HepG2 (cell line): ENCODE results near the gene PTGR2. TPM values are rescaled to one million over a fixed set of nuclear protein-coding genes. Genes with fewer than 3 reads are reported as not detected.
A peak's percentile ranks its signal among the peaks of the same experiment; 100 is the strongest.

Source experiments
- ATAC-seq: fragments of 200-7000 bp; cut with Tn5 transposase; 3 replicates; pipeline ENCODE4 v1.9.1; 2020; ENCODE audit warnings: mild to moderate bottlenecking, moderate library complexity
- BruUV-seq: library from RNA; stranded (reverse); fragments of 400-500 nt; replicated peaks from 2 replicates; lab custom pipeline; 2021; lab: Mats Ljungman, UMichigan
- CTCF ChIA-PET: fragments of 300-600 bp; formaldehyde crosslinking; extraction: SDS; loops from one replicate; lab custom pipeline; 2021; ENCODE audit warnings: low total read pairs, inconsistent platforms, low intra/inter-chr PET ratio; lab: Yijun Ruan, JAX
- POLR2A ChIA-PET: fragments of 350-600 bp; sonication (Branson Sonifier 250); formaldehyde crosslinking; loops from one replicate; lab custom pipeline; 2020; ENCODE audit warnings: antibody characterized with exemption, inconsistent platforms; lab: Yijun Ruan, JAX
- DNase-seq: peaks from one replicate; pipeline ENCODE4 v3.0.0-alpha.2; 2015; ENCODE audit warnings: low spot score
- FAIRE-seq: peaks from 3 replicates; lab custom pipeline; 2011; peaks lifted over from hg19 to GRCh38; lab: Jason Lieb, UNC
- H2AFZ ChIP-seq: one replicate; pipeline ENCODE4 v1.6.1; 2011; ENCODE audit warnings: low read length, inconsistent platforms
- H3K27ac ChIP-seq: fragments of 300-600 bp; 3 replicates; pipeline ENCODE4 v1.8.0; 2011; ENCODE audit warnings: mixed run types, mild to moderate bottlenecking, mixed read lengths, low read length, inconsistent platforms; ENCODE audit not compliant: insufficient read depth; ENCODE audit errors: extremely low read length
- H3K27me3 ChIP-seq, 2 experiments: fragments of 200-600 bp in 1 of 2; 2 replicates in 1 of 2; 3 replicates in 1 of 2; pipeline versions ENCODE4 v1.6.0 to v1.8.0; 2011; ENCODE audit warnings: low read length in 2 of 2, mild to moderate bottlenecking in 2 of 2, moderate library complexity in 2 of 2, inconsistent platforms in 1 of 2; ENCODE audit not compliant: insufficient read depth in 2 of 2, control insufficient read depth in 1 of 2
- H3K36me3 ChIP-seq, 2 experiments: fragments of 200-600 bp in 1 of 2; replicated peaks in 1 of 2; 2 replicates in 1 of 2; 3 replicates in 1 of 2; pipeline versions ENCODE4 v1.5.1 to v1.8.0; 2011; ENCODE audit warnings: low read length in 2 of 2, inconsistent platforms in 1 of 2; ENCODE audit not compliant: insufficient read depth in 2 of 2, control insufficient read depth in 1 of 2
- H3K4me1 ChIP-seq: 2 replicates; pipeline ENCODE4 v1.5.1; 2012; ENCODE audit warnings: low read length, inconsistent platforms; ENCODE audit not compliant: insufficient read depth
- H3K4me2 ChIP-seq: 2 replicates; pipeline ENCODE4 v1.6.0; 2011; ENCODE audit warnings: low read depth, low read length, inconsistent platforms
- H3K4me3 ChIP-seq, 3 experiments: fragments of 200-600 bp in 1 of 3; sonication (generic), shearing (Covaris generic) in 1 of 3; replicated peaks in 1 of 3; 2 replicates each; pipeline ENCODE4 v1.5.1; 2011 to 2016; ENCODE audit warnings: low read length in 3 of 3, inconsistent platforms in 2 of 3, low read depth in 2 of 3, mild to moderate bottlenecking in 2 of 3, control low read depth in 1 of 3, mixed read lengths in 1 of 3; ENCODE audit not compliant: insufficient read depth in 1 of 3
- H3K79me2 ChIP-seq: one replicate; pipeline ENCODE4 v1.6.1; 2011; ENCODE audit warnings: low read length, inconsistent platforms; ENCODE audit not compliant: insufficient read depth
- H3K9ac ChIP-seq: 2 replicates; pipeline ENCODE4 v1.6.0; 2011; ENCODE audit warnings: mild to moderate bottlenecking, low read depth, low read length, inconsistent platforms; ENCODE audit not compliant: insufficient read depth
- H3K9me3 ChIP-seq: 2 replicates; pipeline ENCODE4 v1.5.1; 2012; ENCODE audit warnings: mild to moderate bottlenecking, low read length
- H4K20me1 ChIP-seq: 2 replicates; pipeline ENCODE4 v1.6.0; 2011; ENCODE audit warnings: inconsistent platforms, mild to moderate bottlenecking, low read length, moderate library complexity; ENCODE audit not compliant: insufficient read depth
- ASH2L ChIP-seq: fragments of 300-600, 200-600 bp; sonication (generic); IDR thresholded peaks from 2 replicates; pipeline ENCODE4 v1.7.0; 2017; ENCODE audit warnings: low read depth, mild to moderate bottlenecking, moderate library complexity, mixed read lengths, low read length; ENCODE audit not compliant: insufficient read length
- CCAR2 ChIP-seq: fragments of 200-400 bp; formaldehyde crosslinking; optimal IDR thresholded peaks from 2 replicates; pipeline ENCODE3; 2018; ENCODE audit warnings: low read depth, mild to moderate bottlenecking, low read length, moderate library complexity
- DNMT1 ChIP-seq: sonication (generic); formaldehyde crosslinking; IDR thresholded peaks from 2 replicates; pipeline ENCODE4 v1.5.1; 2020; ENCODE audit warnings: mild to moderate bottlenecking, missing genetic modification reagents
- FOXA1 ChIP-seq, 2 experiments: fragments of 450-650 bp in 1 of 2; sonication (generic) in 1 of 2; formaldehyde crosslinking in 1 of 2; IDR thresholded peaks; 2 replicates each; pipeline versions ENCODE4 v1.4.0 to v1.6.1; 2016 to 2020; ENCODE audit warnings: missing genetic modification reagents in 1 of 2
- RFXANK ChIP-seq: IDR thresholded peaks from 2 replicates; pipeline ENCODE4 v1.6.1; 2016
- RXRB ChIP-seq: IDR thresholded peaks from 2 replicates; pipeline ENCODE4 v1.6.1; 2016; ENCODE audit warnings: borderline replicate concordance, missing genetic modification reagents, missing compliant biosample characterization
- WIZ ChIP-seq: sonication (generic); formaldehyde crosslinking; IDR thresholded peaks from 2 replicates; pipeline ENCODE4 v1.5.1; 2020; ENCODE audit warnings: mild to moderate bottlenecking, missing genetic modification reagents
- ZBTB10 ChIP-seq: sonication (generic); formaldehyde crosslinking; IDR thresholded peaks from 2 replicates; pipeline ENCODE4 v1.4.0; 2020; ENCODE audit warnings: missing genetic modification reagents, borderline replicate concordance
- ZFP36L1 ChIP-seq: sonication (generic); formaldehyde crosslinking; IDR thresholded peaks from 2 replicates; pipeline ENCODE4 v1.8.0; 2022; ENCODE audit warnings: mild to moderate bottlenecking, missing genetic modification reagents, moderate library complexity
- ZNF577 ChIP-seq: sonication (generic); formaldehyde crosslinking; IDR thresholded peaks from 2 replicates; pipeline ENCODE4 v1.4.0; 2020; ENCODE audit warnings: mild to moderate bottlenecking, low read depth, missing genetic modification reagents, borderline replicate concordance
- ZNF619 ChIP-seq: sonication (generic); formaldehyde crosslinking; IDR thresholded peaks from 2 replicates; pipeline ENCODE4 v1.4.0; 2020; ENCODE audit warnings: mild to moderate bottlenecking, missing genetic modification reagents
- ZNF740 ChIP-seq: sonication (generic); formaldehyde crosslinking; IDR thresholded peaks from 2 replicates; pipeline ENCODE4 v1.4.0; 2020; ENCODE audit warnings: missing genetic modification reagents
- WGBS: methylation state at CpG from one replicate; pipeline ENCODE4 v1.1.6; 2017; ENCODE audit warnings: low lambda C conversion rate; 5-methylcytosine and 5-hydroxymethylcytosine counted together
- in situ Hi-C: cut with HindIII; loops from 2 replicates; pipeline ENCODE4 v1.10.0; 2017; ENCODE audit warnings: low pct_unique_long_range_greater_than_20kb; ENCODE audit not compliant: extremely low pct_ligation_motif_present
- intact Hi-C: fragments of 100-400 bp; cut with micrococcal nuclease; formaldehyde crosslinking; loops from one replicate; pipeline ENCODE4 v1.10.0; 2022; ENCODE audit not compliant: unreplicated experiment
- polyA plus RNA-seq, 8 experiments: library from polyadenylated mRNA; depleted of rRNA in 3 of 8; stranded (reverse) in 7 of 8; unstranded in 1 of 8; fragments of >200 nt; fragmentation: Illumina TruSeq in 4 of 8; extraction: Trizol in 4 of 8; gene quantifications; 2 replicates each; pipeline versions ENCODE4 v1.2.1 to v1.2.3, GENCODE V29; 2011 to 2016; ENCODE audit warnings: low read depth in 4 of 8, missing spikeins in 1 of 8, mixed read lengths in 1 of 8; ENCODE audit not compliant: insufficient read depth in 1 of 8
- total RNA-seq, 5 experiments: library from RNA; depleted of rRNA; stranded (reverse); fragments of >200 nt; fragmentation: Illumina TruSeq; extraction: Trizol; gene quantifications; 2 replicates each; pipeline ENCODE4 v1.2.3, GENCODE V29; 2016; ENCODE audit warnings: low read depth in 1 of 5

Gene PTGR2
- total and polyA plus RNA-seq, 2 of the 13 experiments (the other 11 are each of a cell fraction or from before 2014, with no cell fraction given) = 3.0 to 4.3 TPM

- peak within 1 kb of the TSS; percentile 90 for H3K9ac ChIP-seq
- peak; percentile 90 for DNase-seq
- CTCF ChIA-PET = no interaction called here
- H3K4me3 ChIP-seq = peak within 1 kb of the TSS; percentile 65 to 99 (median 90)
- no peaks in the 10 kb centered on the region for H3K27me3 ChIP-seq
- no TSS peak for BruUV-seq
- POLR2A ChIA-PET = interaction anchor here (0.7 to 3.0 kb wide), 25 partner anchors 11 to 319 kb away, joined by 3 to 56 read pairs (median 4); partner anchors contain the start of genes ALDH6A1, BBOF1, COQ6 and ENTPD5
- peak; percentile 98 for ATAC-seq
- peak within 1 kb of the TSS; percentile 87 for H3K4me2 ChIP-seq
- H3K27ac ChIP-seq = peak within 1 kb of the TSS; percentile 88
- H3K79me2 ChIP-seq = peaks cover 45% of the 10 kb centered on the region
- no peaks in the 10 kb centered on the region for H3K9me3 ChIP-seq
- in situ Hi-C loops = no loop called here
- FAIRE-seq = peak; percentile 8
- WGBS = 1% methylated on average over 15 of the region's 65 CpGs
- intact Hi-C loops = loop anchor here (1.0 to 5.0 kb wide), 3 partner anchors 36 to 126 kb away; partner anchors contain the start of gene PTGR2
- peak within 1 kb of the TSS; percentile 84 for H2AFZ ChIP-seq
- 0 out of 2 replicates have a peak, but pooled peaks cover 8% of the 10 kb centered on the region for H4K20me1 ChIP-seq
- H3K36me3 ChIP-seq = 0 out of 5 replicates have a peak, but pooled peaks cover 0 to 3% of the 10 kb centered on the region in 2 experiments
- H3K4me1 ChIP-seq = peaks cover 35% of the 10 kb centered on the region
- TF ChIP-seq ZFP36L1 (CRISPR knock-in tag) (peak; percentile 93), ZNF619 (CRISPR knock-in tag) (no peak), RXRB (CRISPR knock-in tag) (no peak), DNMT1 (CRISPR knock-in tag) (no peak), ZNF577 (CRISPR knock-in tag) (no peak), WIZ (CRISPR knock-in tag) (no peak), CCAR2 (no peak), ZNF740 (CRISPR knock-in tag) (peak; percentile 96), ASH2L (peak; percentile 92), FOXA1 (IDR thresholded peaks at IDR 0.05) (no peak), FOXA1 (CRISPR knock-in tag; IDR thresholded peaks at IDR 0.05) (peak; percentile 33; the same call in 1 of the 2 replicates), ZBTB10 (peak; percentile 62; the same call in 1 of the 2 replicates), RFXANK (CRISPR knock-in tag) (peak; percentile 63; the same call in 1 of the 2 replicates)
Measured at GRCh38 chr14:73886449-73887317, 35.1 kb downstream of the PTGR2 start, which contains the start of gene ZNF410. Gene ZNF410, plus strand, starts transcription at chr14:73886859. Its CDS starts 5,317 bp downstream, at chr14:73892176.
